ENCODE results near the gene PAEP. TPM values are rescaled to one million over a fixed set of nuclear protein-coding genes. Genes with fewer than 3 reads are reported as not detected.

PAEP gene
- polyA plus RNA-seq, 1 donor (not counting 4 experiments of a cell fraction or from before 2014, with no cell fraction given), result not detected

- H3K4me3 ChIP-seq (ENCODE audit: control insufficient read depth in 2 of 3, extremely low read depth in 1 of 3, insufficient read depth in 2 of 3, low read depth in 1 of 3, low read length in 3 of 3), result no peak overlapping the region
- dilution Hi-C loops (cut with MboI; ENCODE audit: extremely low pct_ligation_motif_present, low sequenced_read_pairs), result no loop called here
- H3K79me2 ChIP-seq (ENCODE audit: control insufficient read depth, insufficient read depth, low read length), result no peaks in the 10 kb centered on the region
- no peaks in the 10 kb centered on the region for H3K27me3 ChIP-seq (ENCODE audit: control insufficient read depth, extremely low read depth, insufficient read depth, low read length)
- H2AFZ ChIP-seq (ENCODE audit: control insufficient read depth, low read length), result no peak overlapping the region
- no peaks in the 10 kb centered on the region for H3K9me3 ChIP-seq (ENCODE audit: control insufficient read depth, low read depth, low read length)
- no peaks in the 10 kb centered on the region for H4K20me1 ChIP-seq (ENCODE audit: control insufficient read depth, extremely low read depth, insufficient read depth, low read length)
- H3K4me1 ChIP-seq (ENCODE audit: control insufficient read depth, extremely low read depth, insufficient read depth, low read length), result no peaks in the 10 kb centered on the region
- DNase-seq (ENCODE audit: low read depth, low spot score) (no peak), FAIRE-seq (no peak)
- no peak overlapping the region for H3K27ac ChIP-seq (ENCODE audit: control insufficient read depth, insufficient read depth, low read length)
- H3K9me1 ChIP-seq (ENCODE audit: control insufficient read depth, extremely low read depth, insufficient read depth, low read length), result no peaks in the 10 kb centered on the region
- no peaks in the 10 kb centered on the region for H3K36me3 ChIP-seq (ENCODE audit: control insufficient read depth in 2 of 2, extremely low read depth in 1 of 2, insufficient read depth in 2 of 2, low read length in 2 of 2)
- TF ChIP-seq, protein P1, sequence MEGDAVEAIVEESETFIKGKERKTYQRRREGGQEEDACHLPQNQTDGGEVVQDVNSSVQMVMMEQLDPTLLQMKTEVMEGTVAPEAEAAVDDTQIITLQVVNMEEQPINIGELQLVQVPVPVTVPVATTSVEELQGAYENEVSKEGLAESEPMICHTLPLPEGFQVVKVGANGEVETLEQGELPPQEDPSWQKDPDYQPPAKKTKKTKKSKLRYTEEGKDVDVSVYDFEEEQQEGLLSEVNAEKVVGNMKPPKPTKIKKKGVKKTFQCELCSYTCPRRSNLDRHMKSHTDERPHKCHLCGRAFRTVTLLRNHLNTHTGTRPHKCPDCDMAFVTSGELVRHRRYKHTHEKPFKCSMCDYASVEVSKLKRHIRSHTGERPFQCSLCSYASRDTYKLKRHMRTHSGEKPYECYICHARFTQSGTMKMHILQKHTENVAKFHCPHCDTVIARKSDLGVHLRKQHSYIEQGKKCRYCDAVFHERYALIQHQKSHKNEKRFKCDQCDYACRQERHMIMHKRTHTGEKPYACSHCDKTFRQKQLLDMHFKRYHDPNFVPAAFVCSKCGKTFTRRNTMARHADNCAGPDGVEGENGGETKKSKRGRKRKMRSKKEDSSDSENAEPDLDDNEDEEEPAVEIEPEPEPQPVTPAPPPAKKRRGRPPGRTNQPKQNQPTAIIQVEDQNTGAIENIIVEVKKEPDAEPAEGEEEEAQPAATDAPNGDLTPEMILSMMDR (optimal IDR thresholded peaks at IDR 0.05 in 1 of 3, IDR thresholded peaks at IDR 0.05 in 1 of 3, conservative IDR thresholded peaks at IDR 0.05 in 1 of 3; ENCODE audit: extremely low read depth in 1 of 3, insufficient read depth in 2 of 3, low read length in 3 of 3), result no peak
- TF ChIP-seq EZH2 (IDR thresholded peaks at IDR 0.05; ENCODE audit: low read length), result no peak
- no peak overlapping the region for H3K9ac ChIP-seq (ENCODE audit: control insufficient read depth, extremely low read depth, insufficient read depth, low read length)
- no peak overlapping the region for H3K4me2 ChIP-seq (ENCODE audit: control insufficient read depth, extremely low read depth, insufficient read depth, low read depth, low read length)
Observed at GRCh38 chr9:135567311-135567710, 5.8 kb downstream of the PAEP start.

GRCh38 chr9:135568026-135568425, 6.5 kb downstream of the PAEP start:
- Histone ChIP-seq H3K4me3 (ENCODE audit: control insufficient read depth in 2 of 3, extremely low read depth in 1 of 3, insufficient read depth in 2 of 3, low read depth in 1 of 3, low read length in 3 of 3) (no peak overlapping the region), H3K9me1 (ENCODE audit: control insufficient read depth, extremely low read depth, insufficient read depth, low read length) (no peaks in the 10 kb centered on the region), H3K36me3 (ENCODE audit: control insufficient read depth in 2 of 2, extremely low read depth in 1 of 2, insufficient read depth in 2 of 2, low read length in 2 of 2) (no peaks in the 10 kb centered on the region), H3K9ac (ENCODE audit: control insufficient read depth, extremely low read depth, insufficient read depth, low read length) (no peak overlapping the region), H3K27me3 (ENCODE audit: control insufficient read depth, extremely low read depth, insufficient read depth, low read length) (no peaks in the 10 kb centered on the region), H4K20me1 (ENCODE audit: control insufficient read depth, extremely low read depth, insufficient read depth, low read length) (no peaks in the 10 kb centered on the region), H3K27ac (ENCODE audit: control insufficient read depth, insufficient read depth, low read length) (no peak overlapping the region), H3K9me3 (ENCODE audit: control insufficient read depth, low read depth, low read length) (no peaks in the 10 kb centered on the region), H3K4me1 (ENCODE audit: control insufficient read depth, extremely low read depth, insufficient read depth, low read length) (no peaks in the 10 kb centered on the region), H2AFZ (ENCODE audit: control insufficient read depth, low read length) (no peak overlapping the region), H3K79me2 (ENCODE audit: control insufficient read depth, insufficient read depth, low read length) (no peaks in the 10 kb centered on the region), H3K4me2 (ENCODE audit: control insufficient read depth, extremely low read depth, insufficient read depth, low read depth, low read length) (no peak overlapping the region)
- dilution Hi-C loops (cut with MboI; ENCODE audit: extremely low pct_ligation_motif_present, low sequenced_read_pairs), result no loop called here
- FAIRE-seq (no peak), DNase-seq (ENCODE audit: low read depth, low spot score) (no peak)
- TF ChIP-seq, protein P1 (optimal IDR thresholded peaks at IDR 0.05 in 1 of 3, IDR thresholded peaks at IDR 0.05 in 1 of 3, conservative IDR thresholded peaks at IDR 0.05 in 1 of 3; ENCODE audit: extremely low read depth in 1 of 3, insufficient read depth in 2 of 3, low read length in 3 of 3), result no peak
- TF ChIP-seq EZH2 (IDR thresholded peaks at IDR 0.05; ENCODE audit: low read length), result no peak
